ENCODE measurements around the gene RAP1GAP.

Gene RAP1GAP

GRCh38 chr1:21630571-21631343, 38.4 kb downstream of the RAP1GAP start:
- DNase-seq, result no peak
- H3K36me3 ChIP-seq, result no peaks in the 10 kb centered on the region
- no peak overlapping the region for H3K27ac ChIP-seq
- TF ChIP-seq CTCF (IDR thresholded peaks at IDR 0.05; ENCODE audit: low read depth, low read length), result no peak
- no peaks in the 10 kb centered on the region for H3K27me3 ChIP-seq (ENCODE audit: insufficient read depth, low read depth, severe bottlenecking)
- H3K4me3 ChIP-seq (ENCODE audit: low read depth, low read length), result no peak overlapping the region
- H3K9me3 ChIP-seq (ENCODE audit: severe bottlenecking), result no peaks in the 10 kb centered on the region

DNA sequence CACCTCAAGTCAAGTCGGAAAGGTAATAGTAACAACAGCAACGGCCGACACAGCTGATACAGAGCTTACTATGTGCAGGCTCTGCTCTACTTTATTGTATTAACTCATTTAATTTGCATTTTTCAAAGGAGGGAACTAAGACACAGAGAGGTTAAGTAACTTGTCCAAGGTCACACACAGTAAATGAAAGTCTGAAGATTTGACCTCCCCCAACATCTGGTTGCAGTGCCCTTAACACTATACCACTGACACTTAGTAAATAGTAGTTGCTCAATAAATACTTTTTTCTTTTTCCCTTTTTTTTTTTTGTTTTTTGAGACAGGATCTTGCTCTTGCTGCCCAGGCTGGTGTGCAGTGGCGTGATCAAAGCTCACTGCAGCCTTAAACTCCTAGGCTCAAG, 39.2 kb downstream of the RAP1GAP start:
- TF ChIP-seq CTCF (IDR thresholded peaks at IDR 0.05; ENCODE audit: low read depth, low read length), result no peak
- no peaks in the 10 kb centered on the region for H3K9me3 ChIP-seq (ENCODE audit: severe bottlenecking)
- no peak for DNase-seq
- H3K27me3 ChIP-seq (ENCODE audit: insufficient read depth, low read depth, severe bottlenecking), result no peaks in the 10 kb centered on the region
- H3K36me3 ChIP-seq, result no peaks in the 10 kb centered on the region
- no peak overlapping the region for H3K4me3 ChIP-seq (ENCODE audit: low read depth, low read length)
- H3K27ac ChIP-seq, result no peak overlapping the region

DNA sequence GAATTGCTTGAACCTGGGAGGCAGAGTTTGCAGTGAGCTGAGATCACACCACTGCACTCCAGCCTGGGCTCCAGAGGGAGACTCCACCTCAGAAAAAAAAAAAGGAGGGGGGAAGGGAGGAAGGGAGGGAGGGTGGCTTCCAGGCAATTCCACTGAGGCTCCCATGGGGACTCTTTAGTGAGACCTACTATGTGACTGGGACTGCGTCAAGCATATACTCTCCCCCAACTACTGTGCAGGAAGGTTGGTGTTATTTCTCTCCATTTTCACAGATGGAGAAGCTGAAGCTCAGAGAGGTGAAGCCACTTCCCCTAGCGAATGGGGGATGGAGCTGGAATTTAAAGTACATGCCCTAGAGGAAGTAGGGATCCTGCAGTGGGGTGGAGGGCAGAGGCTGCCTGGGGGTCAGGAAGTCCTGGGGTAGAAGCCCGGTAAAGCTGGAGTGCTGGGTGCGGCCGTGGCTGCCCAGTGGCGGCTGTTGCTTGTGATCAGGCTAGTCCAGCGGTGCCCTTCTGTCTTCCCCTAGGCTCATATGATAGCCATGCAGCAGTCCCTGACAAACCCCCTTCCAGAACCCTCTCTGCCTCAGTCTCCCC, 40.3 kb downstream of the RAP1GAP start:
- DNase-seq, result no peak
- Histone ChIP-seq H3K27ac (no peak overlapping the region), H3K36me3 (no peaks in the 10 kb centered on the region), H3K9me3 (ENCODE audit: severe bottlenecking) (no peaks in the 10 kb centered on the region), H3K4me3 (ENCODE audit: low read depth, low read length) (no peak overlapping the region), H3K27me3 (ENCODE audit: insufficient read depth, low read depth, severe bottlenecking) (no peaks in the 10 kb centered on the region)
- TF ChIP-seq CTCF (IDR thresholded peaks at IDR 0.05; ENCODE audit: low read depth, low read length), result no peak

GRCh38 chr1:21626921-21627339, 42.2 kb downstream of the RAP1GAP start:
- Histone ChIP-seq H3K9me3 (ENCODE audit: severe bottlenecking) (no peaks in the 10 kb centered on the region), H3K36me3 (peaks cover 4% of the 10 kb centered on the region), H3K27me3 (ENCODE audit: insufficient read depth, low read depth, severe bottlenecking) (no peaks in the 10 kb centered on the region), H3K27ac (no peak overlapping the region), H3K4me3 (ENCODE audit: low read depth, low read length) (no peak overlapping the region)
- no peak for TF ChIP-seq CTCF (IDR thresholded peaks at IDR 0.05; ENCODE audit: low read depth, low read length)
- no peak for DNase-seq

DNA sequence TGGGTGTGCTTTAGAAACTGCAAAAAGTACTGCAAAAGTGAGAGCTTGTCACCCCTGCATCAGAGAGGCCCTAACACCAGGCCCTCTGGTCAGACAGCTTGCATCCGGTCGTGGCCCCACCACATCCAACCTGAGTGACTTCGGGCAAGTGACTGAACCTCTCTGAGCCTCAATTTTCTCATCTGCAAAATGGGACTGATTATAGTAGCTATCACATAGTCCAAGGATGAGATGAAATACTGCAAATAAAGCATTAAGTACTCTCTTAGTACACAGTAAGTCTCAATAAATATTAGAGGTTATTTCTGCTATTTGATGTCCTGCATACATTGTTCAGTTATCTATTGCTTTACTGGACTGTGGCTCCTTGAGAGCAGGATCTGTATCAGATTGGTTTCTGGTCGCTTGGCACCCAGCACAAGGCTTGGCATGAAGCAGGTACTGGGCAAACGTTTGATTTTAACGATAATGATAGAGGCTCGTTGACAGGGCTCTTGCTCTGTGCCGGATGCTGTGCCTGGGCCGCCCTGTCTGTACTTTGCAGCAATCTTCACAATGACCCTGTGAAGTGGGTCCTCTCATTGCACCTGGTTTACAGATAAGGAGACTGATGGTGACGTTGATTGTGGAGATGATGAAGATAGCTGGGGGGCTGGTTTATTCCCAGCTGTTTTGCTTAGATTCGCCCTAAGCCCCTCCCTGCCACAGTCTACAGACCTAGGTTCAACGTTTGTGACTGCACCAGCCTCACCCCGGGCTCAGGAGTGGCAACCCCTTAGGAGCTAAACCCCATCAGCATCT, 43.6 kb downstream of the RAP1GAP start:
- Histone ChIP-seq H3K27ac (no peak overlapping the region), H3K9me3 (ENCODE audit: severe bottlenecking) (no peaks in the 10 kb centered on the region), H3K36me3 (peaks cover 4% of the 10 kb centered on the region), H3K27me3 (ENCODE audit: insufficient read depth, low read depth, severe bottlenecking) (no peaks in the 10 kb centered on the region), H3K4me3 (ENCODE audit: low read depth, low read length) (no peak overlapping the region)
- no peak for DNase-seq
- TF ChIP-seq CTCF (IDR thresholded peaks at IDR 0.05; ENCODE audit: low read depth, low read length), result no peak

Data from WERI-Rb-1 (cell line).